ENCODE data around the gene NMNAT1.
"Not testable (repeated sequence)": the region's sequence is repeated elsewhere in the genome, so short reads cannot be mapped to it uniquely, and the experiment has no call there.

The NMNAT1 gene

GRCh38 chr1:9989773-9990172, 46.5 kb downstream of the NMNAT1 start:
- TF ChIP-seq CTCF (IDR thresholded peaks at IDR 0.05; ENCODE audit: low read depth, low read length, missing control alignments) = no peak
- H3K4me3 ChIP-seq (replicated peaks; ENCODE audit: low read depth, low read length) = no peak overlapping the region
- no peak for DNase-seq (ENCODE audit: extremely low read depth, low read depth)

- DNase-seq (ENCODE audit: extremely low read depth, low read depth) = no peak
- H3K4me3 ChIP-seq (replicated peaks; ENCODE audit: low read depth, low read length) = no peak overlapping the region
- no peak for TF ChIP-seq CTCF (IDR thresholded peaks at IDR 0.05; ENCODE audit: low read depth, low read length, missing control alignments)
These were observed 47.7 kb downstream of the NMNAT1 start for GRCh38 chr1:9990944-9991343.

GRCh38 chr1:9992910-9993309, 49.6 kb downstream of the NMNAT1 start:
- TF ChIP-seq CTCF (IDR thresholded peaks at IDR 0.05; ENCODE audit: low read depth, low read length, missing control alignments) = no peak
- no peak for DNase-seq (ENCODE audit: extremely low read depth, low read depth)
- no peak overlapping the region for H3K4me3 ChIP-seq (replicated peaks; ENCODE audit: low read depth, low read length)

GRCh38 chr1:9993561-9994075, 50.3 kb downstream of the NMNAT1 start:
- no peak for DNase-seq (ENCODE audit: extremely low read depth, low read depth)
- TF ChIP-seq CTCF (IDR thresholded peaks at IDR 0.05; ENCODE audit: low read depth, low read length, missing control alignments) = no peak
- H3K4me3 ChIP-seq (replicated peaks; ENCODE audit: low read depth, low read length) = no peak overlapping the region

GRCh38 chr1:9996624-9997582, 53.6 kb downstream of the NMNAT1 start, which contains the start of gene RBP7:
Gene RBP7, plus strand, starts transcription at chr1:9997228. Its CDS starts 31 bp downstream, at chr1:9997259.
- DNase-seq (ENCODE audit: extremely low read depth, low read depth) = no peak
- no peak for TF ChIP-seq CTCF (IDR thresholded peaks at IDR 0.05; ENCODE audit: low read depth, low read length, missing control alignments)
- peak within 1 kb of the TSS; percentile 25 for H3K4me3 ChIP-seq (replicated peaks; ENCODE audit: low read depth, low read length)

- DNase-seq (ENCODE audit: extremely low read depth, low read depth) = no peak
- no peak overlapping the region for H3K4me3 ChIP-seq (replicated peaks; ENCODE audit: low read depth, low read length)
- no peak for TF ChIP-seq CTCF (IDR thresholded peaks at IDR 0.05; ENCODE audit: low read depth, low read length, missing control alignments)
These were observed 57.9 kb downstream of the NMNAT1 start for GRCh38 chr1:10001016-10001665.

- DNase-seq (ENCODE audit: extremely low read depth, low read depth); H3K4me3 ChIP-seq (replicated peaks; ENCODE audit: low read depth, low read length): not testable (repeated sequence)
These were observed 62.0 kb downstream of the NMNAT1 start for GRCh38 chr1:10005248-10005647.
